A673 (cell line): Measurements from ENCODE around the gene PCNX3. TPM values are rescaled to one million over a fixed set of nuclear protein-coding genes. Genes with fewer than 3 reads are reported as not detected.

Experiments
- BruUV-seq: library from RNA; stranded (reverse); fragments of 400-500 nt; replicated peaks from 2 replicates; lab custom pipeline; 2021; lab: Mats Ljungman, UMichigan
- CTCF ChIA-PET: fragments of 300-600 bp; sonication (Branson Sonifier 250); formaldehyde crosslinking; loops from one replicate; lab custom pipeline; 2022; ENCODE audit warnings: antibody characterized with exemption; lab: Charles Lee
- POLR2A ChIA-PET: fragments of 300-600 bp; sonication (Branson Sonifier 250); formaldehyde crosslinking; loops from one replicate; lab custom pipeline; 2022; ENCODE audit warnings: antibody characterized with exemption; ENCODE audit not compliant: low non-redundant PET; lab: Charles Lee
- DNase-seq: peaks from one replicate; pipeline ENCODE4 v3.0.0-alpha.2; 2015; ENCODE audit warnings: low spot score
- H3K27ac ChIP-seq: fragments of 200-600 bp; sonication (generic); 2 replicates; pipeline ENCODE4 v1.5.1; 2016; ENCODE audit warnings: mixed run types, low read depth, mild to moderate bottlenecking, mixed read lengths, antibody characterized with exemption, low read length; ENCODE audit not compliant: poor library complexity, severe bottlenecking
- H3K27me3 ChIP-seq: fragments of 200-600 bp; sonication (generic); replicated peaks from 2 replicates; pipeline ENCODE4 v1.6.1; 2017; ENCODE audit warnings: mixed run types, low read depth, mild to moderate bottlenecking, mixed read lengths, antibody characterized with exemption, low read length; ENCODE audit not compliant: insufficient read depth, poor library complexity
- H3K36me3 ChIP-seq: fragments of 200-600 bp; sonication (generic); 2 replicates; pipeline ENCODE4 v1.6.1; 2016; ENCODE audit warnings: mixed run types, mild to moderate bottlenecking, mixed read lengths, antibody characterized with exemption, low read length; ENCODE audit not compliant: insufficient read depth, poor library complexity, severe bottlenecking
- H3K4me1 ChIP-seq: fragments of 200-600 bp; sonication (generic); 2 replicates; pipeline ENCODE4 v1.6.1; 2017; ENCODE audit warnings: mixed run types, mild to moderate bottlenecking, mixed read lengths, antibody characterized with exemption, low read length; ENCODE audit not compliant: insufficient read depth, poor library complexity, severe bottlenecking
- H3K4me3 ChIP-seq: fragments of 200-600 bp; sonication (generic); 2 replicates; pipeline ENCODE4 v1.5.1; 2016; ENCODE audit warnings: low read depth, mixed run types, mild to moderate bottlenecking, mixed read lengths, low read length; ENCODE audit not compliant: poor library complexity, severe bottlenecking
- H3K9me3 ChIP-seq: fragments of 200-600 bp; sonication (generic); 2 replicates; pipeline ENCODE4 v1.6.1; 2016; ENCODE audit warnings: mixed run types, low read depth, mild to moderate bottlenecking, mixed read lengths, antibody characterized with exemption, low read length; ENCODE audit not compliant: poor library complexity, severe bottlenecking
- CTCF ChIP-seq: fragments of 300-800, 200-600 bp; sonication (generic); conservative IDR thresholded peaks from 2 replicates; pipeline ENCODE4 v1.5.1; 2017; ENCODE audit warnings: low read depth, mild to moderate bottlenecking, antibody characterized with exemption, low read length, moderate library complexity, mixed read lengths
- EZH2 ChIP-seq: fragments of 200-600 bp; sonication (generic); IDR thresholded peaks from 2 replicates; pipeline ENCODE4 v1.6.1; 2017; ENCODE audit warnings: borderline replicate concordance, low read depth, mild to moderate bottlenecking, mixed read lengths, antibody characterized with exemption, low read length; ENCODE audit not compliant: poor library complexity, severe bottlenecking
- intact Hi-C: fragments of 100-400 bp; cut with micrococcal nuclease; formaldehyde crosslinking; loops from one replicate; pipeline ENCODE4 v1.10.0; 2022; ENCODE audit not compliant: unreplicated experiment
- total RNA-seq: library from RNA; stranded (reverse); gene quantifications from 2 replicates; pipeline ENCODE4 v1.2.3, GENCODE V29; 2021

The PCNX3 gene
- total RNA-seq, 1 experiment from 2014 or later, result 68.0 TPM

GRCh38 chr11:65630215-65630614 lies 14.6 kb downstream of the PCNX3 start:
- POLR2A ChIA-PET, result no interaction called here
- CTCF ChIA-PET, result no interaction called here
- H3K27ac ChIP-seq, result no peak overlapping the region
- no peaks in the 10 kb centered on the region for H3K27me3 ChIP-seq
- DNase-seq, result no peak
- H3K4me1 ChIP-seq, result no peaks in the 10 kb centered on the region
- H3K9me3 ChIP-seq, result no peaks in the 10 kb centered on the region
- no peak for TF ChIP-seq CTCF
- no peak for TF ChIP-seq EZH2
- H3K36me3 ChIP-seq, result peaks cover 63% of the 10 kb centered on the region
- no TSS peak for BruUV-seq
- H3K4me3 ChIP-seq, result no peak overlapping the region
- intact Hi-C loops, result no loop called here

GRCh38 chr11:65633390-65634108 lies 18.0 kb downstream of the PCNX3 start:
- Histone ChIP-seq H3K27me3 (no peaks in the 10 kb centered on the region), H3K27ac (no peak overlapping the region), H3K4me3 (no peak overlapping the region), H3K4me1 (peaks cover 8% of the 10 kb centered on the region), H3K36me3 (peaks cover 53% of the 10 kb centered on the region), H3K9me3 (no peaks in the 10 kb centered on the region)
- ChIA-PET POLR2A (no interaction called here), CTCF (interaction anchor here (0.6 kb wide), 2 partner anchors 92 to 184 kb away, joined by 5 to 7 read pairs; no protein-coding TSS in a partner anchor)
- TF ChIP-seq EZH2 (no peak), CTCF (no peak)
- BruUV-seq, result no TSS peak
- intact Hi-C loops, result no loop called here
- no peak for DNase-seq

GRCh38 chr11:65634109-65634436 lies 18.5 kb downstream of the PCNX3 start:
- POLR2A ChIA-PET, result no interaction called here
- no TSS peak for BruUV-seq
- H3K36me3 ChIP-seq, result peaks cover 48% of the 10 kb centered on the region

More at GRCh38 chr11:65634109-65634436, 18.5 kb downstream of the PCNX3 start:
- no peak overlapping the region for H3K27ac ChIP-seq
- H3K4me1 ChIP-seq, result peaks cover 11% of the 10 kb centered on the region
- CTCF ChIA-PET, result interaction anchor here (0.6 kb wide), 1 partner anchor 92 kb away, joined by 7 read pairs; no protein-coding TSS in a partner anchor
- TF ChIP-seq EZH2, result no peak
- no peak for TF ChIP-seq CTCF
- intact Hi-C loops, result no loop called here
- DNase-seq, result no peak
- H3K27me3 ChIP-seq, result no peaks in the 10 kb centered on the region
- H3K9me3 ChIP-seq, result no peaks in the 10 kb centered on the region
- H3K4me3 ChIP-seq, result no peak overlapping the region
